Measurements from ENCODE around the gene CCDC28B.

Gene CCDC28B

DNA sequence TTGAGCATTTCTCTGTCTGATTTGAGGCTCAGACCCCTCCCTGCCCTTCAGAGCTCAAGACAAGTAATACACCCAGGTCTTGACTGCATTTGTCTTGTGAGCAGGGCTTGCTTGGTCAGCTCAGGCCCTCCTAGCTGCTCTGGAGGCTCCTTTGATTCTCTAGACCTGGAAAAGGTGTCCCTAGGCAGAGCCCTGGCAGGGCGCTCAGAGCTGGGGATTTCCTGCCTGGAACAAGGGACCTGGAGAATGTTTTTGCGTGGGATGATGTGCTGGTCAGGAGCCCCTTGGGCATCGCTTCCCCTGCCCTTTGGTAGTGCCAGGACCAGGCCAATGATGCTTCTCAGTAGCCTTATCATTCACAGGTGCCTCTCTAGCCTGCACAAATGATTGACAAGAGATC is 4.9 kb upstream of the CCDC28B start:
- no peak for DNase-seq (ENCODE audit: low read depth)

DNA sequence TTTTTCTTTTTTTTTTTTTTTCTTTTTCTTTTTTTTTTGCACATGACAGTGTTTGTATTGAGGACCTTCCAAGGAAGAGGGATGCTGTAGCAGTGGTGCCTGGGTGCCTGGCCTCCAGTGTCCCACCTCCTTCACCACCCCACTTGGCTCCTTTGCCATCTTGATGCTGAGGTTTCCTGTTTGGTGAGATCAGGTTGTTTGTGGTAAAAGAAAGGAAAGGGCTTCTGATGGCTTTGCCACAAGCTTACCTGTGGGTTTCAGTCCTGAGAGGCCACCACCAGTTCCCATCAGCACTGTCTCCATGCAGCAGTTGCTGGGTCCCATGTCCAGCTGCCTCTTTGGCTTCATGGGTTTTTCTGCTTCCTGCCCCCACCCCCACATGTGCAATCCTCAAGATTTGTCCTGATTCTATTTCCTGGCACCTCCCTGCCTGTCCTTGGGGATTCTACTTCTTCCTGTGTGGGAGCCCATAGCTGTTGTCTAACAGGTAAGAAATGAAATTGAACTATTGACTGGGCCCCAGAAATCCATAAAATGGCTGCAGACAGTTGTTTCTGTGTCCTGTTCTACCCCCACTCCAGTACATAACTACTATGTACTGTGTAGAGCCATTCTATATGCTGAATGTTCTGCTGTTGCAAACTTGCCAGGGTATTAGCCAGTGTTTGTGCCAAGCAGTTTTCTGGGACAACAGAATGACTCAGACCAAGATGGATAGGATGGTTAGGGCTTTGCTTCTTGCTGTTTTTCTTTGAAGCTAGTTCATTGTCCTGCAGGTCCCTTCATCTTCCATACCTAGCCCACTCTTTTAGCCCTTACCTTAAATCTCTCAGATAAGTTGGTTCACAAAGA is 4.2 kb upstream of the CCDC28B start:
- DNase-seq (ENCODE audit: low read depth): no peak

DNA sequence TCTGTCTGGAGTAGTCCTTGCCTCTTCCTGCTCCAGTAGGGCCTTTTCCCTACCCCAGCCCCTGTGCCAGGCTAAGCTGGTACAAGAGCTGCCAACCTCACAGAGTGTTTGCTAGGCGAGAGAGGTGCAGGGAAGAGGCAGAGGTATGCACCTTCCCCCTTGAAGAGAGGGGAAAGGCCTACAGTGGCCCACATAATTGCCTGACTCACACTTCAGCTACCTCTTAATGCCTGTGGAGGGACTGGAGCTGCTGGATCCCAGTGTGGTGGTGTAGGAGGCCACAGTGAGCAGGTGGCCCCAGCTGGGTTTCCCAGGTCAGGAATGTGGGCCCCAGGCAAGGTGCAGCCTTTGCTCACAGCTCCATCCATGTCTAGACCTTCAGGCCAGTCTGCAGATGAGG is 3.3 kb upstream of the CCDC28B start:
- no peak for DNase-seq (ENCODE audit: low read depth)

DNA sequence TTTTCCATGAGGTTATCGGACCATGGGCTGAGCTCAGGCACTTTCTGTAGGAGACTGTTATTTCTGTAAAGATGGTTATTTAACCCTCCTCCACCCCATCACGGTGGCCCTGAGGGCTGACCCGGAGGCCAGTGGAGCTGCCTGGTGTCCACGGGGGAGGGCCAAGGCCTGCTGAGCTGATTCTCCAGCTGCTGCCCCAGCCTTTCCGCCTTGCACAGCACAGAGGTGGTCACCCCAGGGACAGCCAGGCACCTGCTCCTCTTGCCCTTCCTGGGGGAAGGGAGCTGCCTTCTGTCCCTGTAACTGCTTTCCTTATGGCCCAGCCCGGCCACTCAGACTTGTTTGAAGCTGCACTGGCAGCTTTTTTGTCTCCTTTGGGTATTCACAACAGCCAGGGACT is 2.6 kb upstream of the CCDC28B start:
- DNase-seq (ENCODE audit: low read depth): no peak

DNA sequence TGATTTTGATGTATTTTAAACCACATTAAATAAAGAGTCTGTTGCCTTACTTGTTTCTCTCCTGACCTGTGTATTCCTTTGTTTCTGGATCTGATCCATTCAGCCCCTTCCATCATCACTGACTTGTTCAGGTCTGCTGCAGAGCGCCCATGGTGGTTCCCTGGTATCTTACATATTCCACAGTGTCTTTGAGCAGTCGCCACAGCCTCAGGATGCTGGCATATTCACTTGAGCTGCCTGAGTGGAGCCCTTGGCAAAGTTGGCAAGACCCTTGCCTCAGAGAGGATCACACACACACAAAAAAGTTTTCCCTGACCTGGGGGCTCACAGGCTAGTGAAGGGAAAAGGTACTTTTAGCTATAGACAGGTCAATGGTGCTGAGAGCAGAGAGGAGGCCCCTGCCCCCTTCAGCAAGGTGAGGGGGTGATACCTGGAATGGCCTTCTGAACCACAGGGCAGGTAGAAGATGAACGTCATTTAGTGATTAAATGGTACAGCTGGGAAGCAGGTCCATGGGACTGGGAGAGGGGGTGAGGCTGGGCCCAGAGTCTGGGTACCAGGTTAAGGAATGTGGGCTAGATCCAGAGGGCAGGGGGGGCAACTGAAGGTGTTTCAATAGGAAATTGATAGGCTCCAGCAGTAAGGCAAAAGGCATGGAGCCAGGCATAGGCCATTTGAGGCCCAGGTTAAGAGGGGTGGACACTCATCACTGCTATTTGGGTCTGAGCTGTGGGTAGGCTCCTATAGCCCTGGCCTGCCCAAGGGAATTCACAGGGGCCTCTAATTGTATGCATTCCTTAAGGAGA is 2.0 kb upstream of the CCDC28B start:
- DNase-seq (ENCODE audit: low read depth): no peak

DNA sequence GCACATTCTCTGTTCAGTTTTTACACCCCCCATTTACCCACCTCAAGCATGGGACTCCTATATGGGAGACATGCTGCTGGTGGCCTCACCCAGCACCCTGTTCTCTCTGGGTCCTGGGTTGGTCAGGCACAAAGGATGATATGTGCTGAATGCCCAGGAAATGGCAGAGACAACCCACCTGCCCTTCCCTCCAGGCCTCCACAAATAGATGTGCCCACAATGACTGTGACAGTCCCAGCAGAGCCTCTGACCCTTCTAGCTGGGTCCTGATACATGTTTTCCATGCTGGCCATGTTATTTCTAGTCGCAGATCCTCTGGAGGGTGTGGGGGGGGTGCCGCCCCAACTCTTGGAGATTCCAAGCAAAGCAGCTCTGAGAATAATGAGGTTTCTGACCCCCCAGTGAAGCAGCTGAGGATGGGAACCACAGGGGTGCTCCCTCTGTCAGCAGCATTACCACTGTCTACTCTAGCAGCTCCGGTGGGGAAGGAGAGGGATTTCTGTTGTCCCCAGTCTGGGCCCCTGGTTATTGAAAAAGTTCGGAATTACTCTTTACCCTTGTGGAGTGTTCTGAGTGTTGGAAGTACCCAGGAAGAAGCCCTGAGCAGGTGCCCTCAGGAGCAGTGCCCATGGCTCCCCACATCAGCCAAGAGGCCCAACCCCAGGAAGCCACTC is 1.2 kb upstream of the CCDC28B start:
- no peak for DNase-seq (ENCODE audit: low read depth)

DNA sequence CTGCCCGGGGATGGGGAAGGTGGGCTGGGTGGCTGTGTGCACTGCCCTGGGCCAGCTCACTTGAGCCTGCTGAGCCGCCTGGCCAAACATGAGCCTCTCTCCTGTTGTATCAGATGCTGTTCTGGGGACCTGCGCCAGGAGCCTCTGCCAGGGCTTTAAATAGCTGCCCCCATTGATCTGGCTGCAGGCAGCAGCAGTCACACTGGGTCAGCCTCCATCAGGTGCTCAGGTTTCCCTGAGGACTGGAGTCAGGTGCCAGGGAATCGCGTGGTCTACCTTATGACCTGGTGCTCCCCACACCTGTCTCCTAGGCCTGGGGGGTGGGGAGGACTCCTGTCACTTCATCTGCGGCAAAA is 700 bp upstream of the CCDC28B start:
- no peak for DNase-seq (ENCODE audit: low read depth)

DNA sequence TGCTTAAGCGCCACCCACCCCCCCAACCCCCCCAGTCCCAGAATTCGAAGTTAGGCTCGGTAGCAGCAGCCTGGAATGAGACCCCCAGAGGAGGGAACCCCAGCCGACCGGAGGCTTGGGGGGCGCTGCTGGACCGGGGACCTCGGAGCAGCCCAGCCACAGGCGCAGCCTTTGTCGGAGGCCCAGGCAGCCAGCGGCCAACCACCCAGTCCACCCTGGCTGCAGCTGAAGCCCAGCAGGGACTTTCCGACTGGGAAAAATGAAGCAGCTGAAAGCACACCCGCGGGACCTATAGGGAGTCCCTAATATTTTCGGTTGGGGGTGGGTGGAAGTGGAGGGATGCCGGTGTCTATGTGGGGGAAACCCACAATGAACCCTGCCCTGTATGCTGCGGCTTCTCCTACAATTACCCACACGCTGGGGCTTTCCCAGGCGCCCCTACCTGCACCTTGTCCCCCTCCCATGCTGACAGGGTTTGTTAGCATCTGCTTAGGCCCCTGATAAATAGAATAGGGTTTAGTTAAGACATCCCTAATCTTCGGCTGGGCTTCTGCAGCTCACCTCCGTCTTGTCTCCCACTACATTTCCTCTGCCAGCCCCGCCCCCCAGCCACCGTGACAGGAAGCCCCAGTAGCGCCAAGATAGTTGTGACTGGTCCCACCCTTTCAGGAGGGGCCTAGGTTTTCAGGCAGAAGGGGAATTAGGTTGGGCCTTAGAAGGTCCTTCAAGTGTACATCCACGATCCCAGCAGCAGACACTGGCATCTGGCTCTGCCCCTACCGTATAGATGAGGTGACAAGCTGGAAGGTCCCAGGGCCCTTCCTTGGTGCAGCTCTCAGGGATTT is 838 bp downstream of the CCDC28B start:
- DNase-seq (ENCODE audit: low read depth): no peak

DNA sequence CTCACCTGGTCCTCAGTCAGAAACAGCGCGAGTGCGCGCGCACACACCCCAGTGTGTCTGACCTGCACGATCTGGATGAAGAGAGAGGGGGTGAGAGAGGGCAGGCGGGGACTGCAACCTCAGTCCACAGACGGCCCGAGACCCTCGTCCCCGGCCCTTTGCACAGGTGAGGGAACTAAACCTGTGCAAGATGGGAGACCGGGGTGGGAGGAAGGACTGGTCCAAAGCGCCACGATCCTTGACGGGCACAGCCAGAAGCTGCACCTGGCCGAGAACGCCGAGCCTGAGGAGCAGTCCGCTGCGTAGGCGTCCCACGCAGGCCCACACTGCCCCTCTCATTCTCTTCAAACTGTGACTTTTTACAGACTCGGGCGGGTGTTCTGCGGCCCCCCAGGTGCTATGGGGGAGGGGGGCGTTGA is 4.6 kb downstream of the CCDC28B start:
- no peak for DNase-seq (ENCODE audit: low read depth)

DNA sequence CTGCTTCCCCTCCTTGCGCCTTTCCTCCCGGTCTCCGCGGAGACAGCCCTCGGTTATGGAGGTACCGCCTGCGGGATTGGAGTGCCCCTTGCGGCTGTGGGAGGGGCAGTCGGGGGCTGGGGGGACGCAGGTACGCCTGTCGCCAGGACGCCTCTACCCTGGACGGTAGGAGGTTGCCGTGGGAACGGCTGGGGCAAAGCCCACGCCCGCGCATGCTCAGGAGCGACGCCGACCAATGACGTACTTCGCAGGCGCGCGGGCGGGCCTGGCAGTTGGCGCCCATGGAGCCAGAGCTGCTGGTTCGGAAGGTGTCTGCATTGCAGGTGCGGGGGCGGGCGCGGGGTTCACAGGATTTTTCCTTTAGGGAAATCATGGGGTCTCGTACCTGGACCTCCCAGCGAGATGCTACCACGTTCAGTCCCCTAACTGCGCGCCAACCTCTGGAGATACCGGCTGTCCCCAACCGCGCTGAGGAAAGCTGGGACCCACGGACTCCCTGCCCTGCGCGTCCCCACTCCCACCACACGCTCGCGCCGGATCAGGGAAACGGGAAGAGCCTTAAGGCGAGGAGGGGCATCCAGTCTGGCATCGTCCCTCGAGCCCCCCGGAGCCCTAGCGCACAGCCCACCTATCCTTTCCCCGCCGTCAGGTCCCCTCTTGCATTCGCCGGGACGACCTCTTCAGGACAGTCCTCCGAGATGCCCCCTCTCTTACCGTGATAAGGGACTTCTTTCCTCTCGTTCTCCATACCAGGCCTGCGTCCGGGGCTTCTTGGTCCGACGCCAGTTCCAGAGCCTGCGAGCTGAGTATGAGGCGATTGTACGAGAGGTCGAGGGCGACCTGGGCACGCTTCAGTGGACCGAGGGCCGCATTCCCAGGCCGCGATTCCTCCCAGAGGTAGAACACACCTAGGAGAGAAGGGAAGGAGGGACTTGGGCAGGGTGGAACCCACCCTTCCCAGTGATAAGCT is 5.3 kb downstream of the CCDC28B start, which contains the start of gene IQCC:
TSS of gene IQCC (plus strand) at position 271 of the 970 bp plus-strand sequence. CDS start at position 282, 11 bp downstream.
- DNase-seq (ENCODE audit: low read depth): no peak

DNA sequence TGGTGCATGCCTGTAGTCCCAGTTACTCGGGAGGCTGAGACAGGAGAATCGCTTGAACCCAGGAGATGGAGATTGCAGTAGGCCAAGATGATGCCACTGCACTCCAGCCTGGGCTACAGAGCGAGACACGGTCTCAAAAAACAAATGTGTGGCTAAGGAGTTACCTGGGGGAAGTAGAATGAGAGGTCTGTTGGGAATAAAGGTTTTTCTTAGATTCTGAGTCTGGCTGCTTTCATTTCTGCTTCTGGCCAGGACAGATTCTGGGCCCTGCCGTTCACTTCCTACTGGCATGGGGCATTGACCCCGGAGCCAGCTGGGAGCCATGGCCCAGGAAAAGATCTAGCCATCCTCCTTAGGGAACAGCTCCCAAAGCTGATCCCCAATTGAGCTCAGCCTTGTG is 8.1 kb downstream of the CCDC28B start:
- DNase-seq (ENCODE audit: low read depth): no peak

DNA sequence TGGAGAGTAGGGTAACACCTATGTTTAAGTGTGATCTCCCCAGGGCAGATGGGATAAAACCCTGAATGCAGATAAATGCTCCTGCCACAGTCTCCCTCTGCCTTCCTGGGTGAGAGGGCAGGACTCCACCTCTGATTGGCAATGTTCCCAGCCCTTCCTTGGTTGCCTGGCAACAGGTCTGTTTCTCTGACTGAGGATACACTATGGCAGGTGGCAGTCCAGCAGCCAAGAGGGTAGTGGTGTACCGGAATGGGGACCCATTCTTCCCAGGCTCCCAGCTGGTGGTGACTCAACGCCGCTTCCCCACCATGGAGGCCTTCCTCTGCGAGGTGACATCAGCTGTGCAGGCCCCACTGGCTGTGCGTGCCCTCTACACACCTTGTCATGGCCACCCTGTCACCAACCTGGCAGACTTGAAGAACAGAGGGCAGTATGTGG is 8.5 kb downstream of the CCDC28B start, which contains the start of gene DCDC2B:
TSS of gene DCDC2B (plus strand) at position 199 of the 438 bp plus-strand sequence. CDS start at position 204, 5 bp downstream.
- no peak for DNase-seq (ENCODE audit: low read depth)

DNA sequence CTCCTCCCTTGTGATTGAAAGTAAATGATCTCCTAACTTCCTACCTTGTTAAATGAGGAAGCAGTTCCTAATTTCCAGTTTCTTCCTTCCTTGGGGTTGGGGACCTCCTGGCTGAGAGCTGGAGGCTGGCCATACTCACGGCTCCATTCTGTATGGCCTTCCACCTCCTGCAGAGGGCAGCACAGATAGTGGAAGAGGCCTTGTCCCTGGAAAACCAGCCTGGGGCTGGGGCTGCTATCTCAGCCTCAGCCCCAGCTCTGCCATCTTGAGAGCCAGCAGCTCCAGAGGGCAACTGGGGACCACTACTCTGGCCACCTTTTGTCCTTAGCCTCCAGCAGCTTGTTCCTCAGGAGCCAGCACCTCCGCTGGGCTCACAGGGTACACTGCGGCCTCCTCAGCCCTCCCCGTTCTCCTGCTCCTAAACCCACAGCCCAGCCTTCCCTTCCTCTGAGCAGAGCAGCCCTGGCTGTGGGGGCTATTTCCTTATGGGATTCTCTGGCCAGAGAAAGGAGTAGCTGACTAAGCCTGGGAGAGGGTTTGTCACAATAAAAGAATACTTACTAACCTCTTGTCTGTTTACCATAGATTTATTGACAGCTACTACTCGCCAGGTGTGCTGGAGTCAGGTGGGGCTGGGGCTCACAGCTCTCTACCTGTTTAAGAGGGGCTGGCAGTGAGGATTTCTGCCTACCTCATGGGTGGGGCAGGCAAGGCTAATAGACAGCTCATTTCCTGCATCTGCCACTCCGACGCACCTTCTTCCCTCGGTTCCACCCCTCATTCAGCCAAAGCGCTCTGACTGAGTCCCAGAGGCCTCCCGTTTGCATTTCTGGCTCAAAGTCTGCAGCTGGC is 15.5 kb downstream of the CCDC28B start:
- no peak for DNase-seq (ENCODE audit: low read depth)

DNA sequence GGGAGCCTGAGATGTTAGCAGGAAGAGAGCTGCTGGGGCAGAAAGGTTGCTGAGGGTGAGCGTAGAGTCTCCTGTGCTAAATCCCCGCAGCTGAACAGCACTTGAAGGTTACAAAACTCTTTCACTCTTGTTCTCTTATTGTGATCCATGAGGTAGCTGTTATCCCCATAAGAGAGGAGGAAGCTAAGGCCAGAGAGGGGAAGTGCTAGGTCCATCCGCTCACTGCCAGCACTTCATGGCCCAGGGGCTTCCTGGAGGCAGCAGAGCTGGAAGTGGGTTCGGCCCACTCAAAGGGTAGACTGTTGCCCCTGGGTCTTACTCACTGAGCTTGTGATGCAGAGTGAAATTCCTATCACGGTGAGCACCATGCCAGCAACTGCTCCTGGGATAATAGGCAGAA is 16.2 kb downstream of the CCDC28B start:
- no peak for DNase-seq (ENCODE audit: low read depth)

DNA sequence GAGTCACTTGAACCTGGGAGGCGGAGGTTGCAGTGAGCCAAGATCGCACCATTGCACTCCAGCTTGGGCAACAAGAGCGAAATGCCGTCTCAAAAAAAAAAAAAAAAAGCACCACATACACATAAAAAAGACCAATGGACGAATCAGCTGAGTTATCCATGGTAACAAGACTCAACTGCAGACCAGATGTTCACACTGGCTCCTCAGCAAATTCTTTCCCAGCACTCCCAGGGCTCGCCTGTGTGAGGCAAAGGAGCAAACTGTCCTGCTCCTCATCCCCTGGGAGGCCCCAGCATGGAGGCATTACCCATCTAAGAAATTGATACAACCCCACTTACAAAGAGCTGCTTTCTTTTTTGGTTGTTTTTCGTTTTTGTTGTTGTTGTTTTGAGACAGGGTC is 18.6 kb downstream of the CCDC28B start:
- peak; percentile 68 for DNase-seq (ENCODE audit: low read depth)

DNA sequence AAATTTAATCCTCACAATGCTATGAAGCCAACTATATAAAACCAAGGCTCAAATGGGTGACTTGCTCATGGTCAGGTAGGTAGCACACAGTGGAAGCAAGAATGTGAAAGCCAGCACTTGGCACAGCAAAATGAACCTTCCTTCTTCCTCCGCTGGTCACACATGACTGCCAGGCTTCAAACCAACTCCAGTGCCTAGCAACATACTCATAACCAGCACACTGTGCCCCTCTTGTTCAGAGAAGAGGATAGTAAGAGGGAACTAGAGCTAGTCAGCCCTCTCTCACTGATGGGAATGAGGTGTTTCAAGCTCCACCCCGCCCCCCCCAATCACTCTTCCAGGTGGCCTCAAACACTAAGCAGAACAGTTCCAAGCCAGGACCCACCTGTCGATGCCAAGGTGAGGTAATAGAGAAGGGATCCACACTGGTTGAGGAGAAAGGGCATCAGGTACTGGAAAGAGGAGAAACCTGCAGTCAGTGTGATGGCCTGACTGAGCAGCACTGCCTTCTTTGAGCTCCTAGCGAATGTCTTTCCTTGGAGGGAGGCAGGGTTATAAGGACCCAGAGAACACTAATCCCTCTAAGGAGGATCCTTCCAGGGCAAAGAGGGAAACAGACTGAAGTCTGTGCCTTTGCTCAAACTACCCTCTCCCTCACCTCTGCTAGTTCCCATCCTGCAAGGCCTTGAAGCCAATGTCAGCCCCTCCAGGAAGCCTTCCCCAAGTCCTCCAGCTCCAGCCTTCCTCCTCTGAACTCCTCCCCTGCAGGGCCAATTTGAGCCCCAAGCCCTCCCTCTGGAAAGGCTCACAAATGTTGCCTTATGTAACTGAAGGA is 20.6 kb downstream of the CCDC28B start:
- no peak for DNase-seq (ENCODE audit: low read depth)

DNA sequence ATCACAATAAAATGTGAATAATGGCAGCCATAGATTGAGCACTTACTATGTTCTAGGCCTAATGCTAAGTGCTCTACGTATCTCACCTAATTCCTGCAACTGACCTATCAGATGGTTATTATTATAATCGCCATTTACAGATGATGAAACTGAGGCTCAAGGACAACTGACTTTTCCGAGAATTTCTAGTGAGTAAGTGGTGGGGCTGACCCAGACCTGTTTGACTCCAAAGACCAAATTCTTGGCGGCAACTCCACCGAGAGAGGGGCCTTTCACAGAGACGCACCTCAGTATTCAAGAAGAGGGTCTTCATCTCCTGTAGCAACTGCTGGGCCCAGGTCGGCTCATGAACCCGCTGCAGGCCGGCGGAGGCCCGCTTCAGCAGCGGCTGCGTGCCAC is 21.2 kb downstream of the CCDC28B start:
- no peak for DNase-seq (ENCODE audit: low read depth)

DNA sequence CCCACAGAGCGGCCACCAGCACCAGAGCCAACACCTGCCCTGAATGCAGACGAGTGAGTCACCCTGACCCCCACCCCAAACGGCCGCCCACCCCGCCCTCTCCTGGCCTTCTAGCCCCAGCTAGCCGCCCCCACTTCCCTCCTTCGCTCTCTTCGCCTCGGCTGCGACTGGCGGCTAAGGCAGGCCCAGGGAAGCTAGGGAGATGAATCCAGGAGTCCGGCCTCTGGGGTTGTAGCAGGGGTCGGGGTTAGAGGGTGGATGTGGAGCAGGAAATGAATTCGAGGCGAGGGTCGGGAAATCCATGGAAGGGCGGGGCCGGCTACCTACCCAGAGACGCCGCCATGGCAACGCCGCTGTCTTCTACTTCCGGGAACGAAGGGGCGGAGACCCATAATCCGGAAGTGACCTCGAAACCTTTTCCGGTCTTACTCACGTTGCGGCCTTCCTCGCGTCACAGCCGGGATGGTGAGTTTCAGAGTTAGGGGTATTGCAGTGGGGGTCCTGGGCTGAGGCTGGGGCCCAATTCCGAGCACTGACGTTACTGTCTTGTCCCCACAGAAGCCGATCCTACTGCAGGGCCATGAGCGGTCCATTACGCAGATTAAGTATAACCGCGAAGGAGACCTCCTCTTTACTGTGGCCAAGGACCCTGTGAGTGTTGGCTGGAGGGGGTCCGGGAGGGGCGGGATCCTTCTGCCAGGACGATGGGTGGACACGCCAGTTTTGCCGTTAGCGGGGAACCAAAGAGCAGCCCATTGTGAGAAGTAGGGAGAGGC is 21.8 kb downstream of the CCDC28B start, which contains the start of the genes EIF3I and TMEM234:
TSS of gene EIF3I (plus strand) at position 428 of the 776 bp plus-strand sequence. CDS start at position 463, 35 bp downstream.
TSS of gene TMEM234 (minus strand) at position 374 of the 776 bp plus-strand sequence. CDS start at position 343, 31 bp downstream.
- no peak for DNase-seq (ENCODE audit: low read depth)

All from GM04503 (cell line).